OCI-LY1 (cell line): ENCODE results near the gene CFH.

Experiments used
- H2AFZ ChIP-seq: fragments of 200-600 bp; sonication (generic), shearing (Covaris generic); 2 replicates; pipeline ENCODE4 v1.6.0; 2014; ENCODE audit warnings: antibody characterized with exemption, mild to moderate bottlenecking, low read length
- H3F3A ChIP-seq: fragments of 200-600 bp; sonication (generic), shearing (Covaris generic); 2 replicates; pipeline ENCODE4 v1.6.0; 2014; ENCODE audit warnings: mild to moderate bottlenecking, antibody characterized with exemption, low read length, moderate library complexity; ENCODE audit not compliant: insufficient read depth
- H3K27ac ChIP-seq: fragments of 200-600 bp; sonication (generic); 2 replicates; pipeline ENCODE4 v1.5.1; 2014; ENCODE audit warnings: low read length, mixed run types, mild to moderate bottlenecking, low read depth; ENCODE audit not compliant: poor library complexity, severe bottlenecking
- H3K27me3 ChIP-seq: fragments of 200-600 bp; sonication (generic); 2 replicates; pipeline ENCODE4 v1.6.0; 2014; ENCODE audit warnings: antibody characterized with exemption, mild to moderate bottlenecking, low read length, moderate library complexity; ENCODE audit not compliant: insufficient read depth
- H3K36me3 ChIP-seq: fragments of 200-600 bp; sonication (generic); 2 replicates; pipeline ENCODE4 v1.6.1; 2014; ENCODE audit warnings: mild to moderate bottlenecking, antibody characterized with exemption, low read length, moderate library complexity, mixed read lengths; ENCODE audit not compliant: insufficient read depth
- H3K4me1 ChIP-seq: fragments of 200-600 bp; sonication (generic); 2 replicates; pipeline ENCODE4 v1.5.1; 2014; ENCODE audit warnings: mild to moderate bottlenecking, low read length, moderate library complexity; ENCODE audit not compliant: insufficient read depth, severe bottlenecking
- H3K4me2 ChIP-seq: fragments of 200-600 bp; sonication (generic), shearing (Covaris generic); 2 replicates; pipeline ENCODE4 v1.6.1; 2014; ENCODE audit warnings: low read length
- H3K4me3 ChIP-seq: fragments of 200-600 bp; sonication (generic); 2 replicates; pipeline ENCODE4 v1.5.1; 2014; ENCODE audit warnings: low read length, low read depth, mild to moderate bottlenecking, mixed read lengths; ENCODE audit not compliant: poor library complexity, severe bottlenecking
- H3K79me2 ChIP-seq: fragments of 200-600 bp; shearing (Covaris generic); 2 replicates; pipeline ENCODE4 v1.6.1; 2016; ENCODE audit warnings: mixed run types, low read length, mixed read lengths; ENCODE audit not compliant: insufficient read depth
- H3K9ac ChIP-seq: fragments of 200-600 bp; sonication (generic), shearing (Covaris generic); 2 replicates; pipeline ENCODE4 v1.6.1; 2014; ENCODE audit warnings: mild to moderate bottlenecking, low read length, mixed read lengths
- H3K9me2 ChIP-seq: fragments of 200-600 bp; sonication (generic), shearing (Covaris generic); 2 replicates; pipeline ENCODE4 v1.6.1; 2014; ENCODE audit warnings: low read depth, mild to moderate bottlenecking, low read length, mixed read lengths
- H3K9me3 ChIP-seq: fragments of 200-600 bp; shearing (Covaris generic); 2 replicates; pipeline ENCODE4 v1.6.1; 2014; ENCODE audit warnings: low read length, mixed read lengths
- H4K20me1 ChIP-seq: fragments of 200-600 bp; sonication (generic), shearing (Covaris generic); 2 replicates; pipeline ENCODE4 v1.6.0; 2016; ENCODE audit warnings: mild to moderate bottlenecking, low read length; ENCODE audit not compliant: insufficient read depth
- CTCF ChIP-seq: fragments of 200-600 bp; sonication (generic), shearing (Covaris generic); IDR thresholded peaks from 2 replicates; pipeline ENCODE4 v1.5.1; 2017; ENCODE audit warnings: mild to moderate bottlenecking, antibody characterized with exemption, low read length, moderate library complexity, mixed read lengths
- EZH2 ChIP-seq: fragments of 200-600 bp; sonication (generic), shearing (Covaris generic); IDR thresholded peaks from 2 replicates; pipeline ENCODE4 v1.8.0; 2017; ENCODE audit warnings: borderline replicate concordance, mixed run types, mild to moderate bottlenecking, antibody characterized with exemption, low read length, moderate library complexity, mixed read lengths

Gene CFH

GRCh38 chr1:196661345-196661744, 9.5 kb downstream of the CFH start:
- H4K20me1 ChIP-seq, result no peaks in the 10 kb centered on the region
- no peak overlapping the region for H2AFZ ChIP-seq
- no peaks in the 10 kb centered on the region for H3K9me2 ChIP-seq
- TF ChIP-seq CTCF, result no peak
- no peak for TF ChIP-seq EZH2
- no peak overlapping the region for H3K27ac ChIP-seq
- H3K27me3 ChIP-seq, result no peaks in the 10 kb centered on the region
- no peak overlapping the region for H3K4me2 ChIP-seq
- H3K9me3 ChIP-seq, result no peaks in the 10 kb centered on the region
- no peak overlapping the region for H3K9ac ChIP-seq
- no peaks in the 10 kb centered on the region for H3K79me2 ChIP-seq
- H3K36me3 ChIP-seq, result no peaks in the 10 kb centered on the region
- no peaks in the 10 kb centered on the region for H3K4me1 ChIP-seq
- no peaks in the 10 kb centered on the region for H3F3A ChIP-seq
- no peak overlapping the region for H3K4me3 ChIP-seq

GRCh38 chr1:196667131-196667530, 15.3 kb downstream of the CFH start:
- TF ChIP-seq CTCF (no peak), EZH2 (no peak)
- no peaks in the 10 kb centered on the region for H3K79me2 ChIP-seq
- no peak overlapping the region for H3K9ac ChIP-seq
- no peak overlapping the region for H3K4me3 ChIP-seq
- no peaks in the 10 kb centered on the region for H3F3A ChIP-seq
- H3K9me2 ChIP-seq, result no peaks in the 10 kb centered on the region
- H3K27ac ChIP-seq, result no peak overlapping the region
- no peak overlapping the region for H3K4me2 ChIP-seq
- no peaks in the 10 kb centered on the region for H3K4me1 ChIP-seq
- no peaks in the 10 kb centered on the region for H3K27me3 ChIP-seq
- H2AFZ ChIP-seq, result no peak overlapping the region
- no peaks in the 10 kb centered on the region for H3K36me3 ChIP-seq
- H3K9me3 ChIP-seq, result no peaks in the 10 kb centered on the region
- no peaks in the 10 kb centered on the region for H4K20me1 ChIP-seq

GRCh38 chr1:196669051-196669450, 17.2 kb downstream of the CFH start:
- Histone ChIP-seq H2AFZ (no peak overlapping the region), H3K79me2 (no peaks in the 10 kb centered on the region), H3K4me3 (no peak overlapping the region), H3K9me3 (no peaks in the 10 kb centered on the region), H3K9me2 (no peaks in the 10 kb centered on the region), H3K4me2 (no peak overlapping the region), H3K36me3 (no peaks in the 10 kb centered on the region), H4K20me1 (no peaks in the 10 kb centered on the region), H3F3A (no peaks in the 10 kb centered on the region), H3K27me3 (no peaks in the 10 kb centered on the region), H3K9ac (no peak overlapping the region), H3K27ac (no peak overlapping the region), H3K4me1 (no peaks in the 10 kb centered on the region)
- TF ChIP-seq CTCF (no peak), EZH2 (no peak)
